Measurements from ENCODE around the gene ROM1. TPM values are rescaled to one million over a fixed set of nuclear protein-coding genes. Genes with fewer than 3 reads are reported as not detected.
"Not testable (repeated sequence)": the region's sequence is repeated elsewhere in the genome, so short reads cannot be mapped to it uniquely, and the experiment has no call there.

ROM1 gene
- total RNA-seq, 3 donors from 2014 or later, result 8.5 to 11.5 (median 11.0) TPM

DNA sequence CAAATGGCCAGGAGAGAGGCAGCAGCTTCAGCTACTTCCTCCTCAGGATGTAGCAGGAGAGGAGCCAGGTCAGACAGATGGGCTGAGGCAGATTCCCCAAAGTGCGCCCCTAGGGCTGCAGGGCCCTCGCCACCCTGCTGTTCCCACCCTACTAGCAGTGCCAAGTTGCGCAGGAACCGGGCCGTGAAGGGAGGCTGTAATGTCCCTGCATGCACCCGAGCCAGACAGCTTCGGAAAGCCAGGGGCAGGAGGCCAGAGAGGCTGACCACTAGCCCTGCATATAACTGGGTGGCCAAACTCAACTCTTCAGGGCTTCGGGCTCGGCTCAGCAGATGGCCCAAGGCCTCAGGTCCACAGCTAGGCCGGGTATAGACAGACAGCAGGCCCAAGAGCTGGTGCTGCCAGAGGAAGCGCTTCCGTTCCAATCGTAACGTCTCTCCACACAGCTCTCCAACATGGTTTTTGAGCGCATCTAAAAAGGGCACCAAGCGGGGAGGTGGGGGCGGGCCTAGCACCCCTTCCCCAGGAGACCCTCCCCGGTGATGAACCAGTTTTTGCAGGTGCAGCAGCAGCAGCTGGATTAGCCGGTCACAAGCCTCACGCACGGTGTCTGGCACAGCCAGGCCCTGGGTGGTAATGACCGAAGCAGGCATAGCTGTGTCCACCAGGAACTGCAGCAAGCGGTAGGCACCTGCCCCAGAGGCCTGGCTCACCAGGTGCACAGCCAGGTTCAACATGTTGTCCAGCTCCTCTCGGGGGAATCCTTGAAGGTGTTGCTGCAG lies 35.3 kb downstream of the ROM1 start:
- no peaks in the 10 kb centered on the region for H3K27me3 ChIP-seq
- peaks cover 5 to 17% of the 10 kb centered on the region in 2 donors for H3K4me1 ChIP-seq
- H3K4me3 ChIP-seq, result no peak overlapping the region
- no peak for DNase-seq (ENCODE audit: low spot score in 2 of 2)
- H3K9me3 ChIP-seq, result no peaks in the 10 kb centered on the region
- intact Hi-C loops (cut with DNase I; ENCODE audit: low total_unique reads), result no loop called here
- no peaks in the 10 kb centered on the region for H3K36me3 ChIP-seq
- TF ChIP-seq POLR2A (IDR thresholded peaks at IDR 0.05) (no peak), POLR2AphosphoS5 (IDR thresholded peaks at IDR 0.05) (no peak)
- TF ChIP-seq, protein P1, sequence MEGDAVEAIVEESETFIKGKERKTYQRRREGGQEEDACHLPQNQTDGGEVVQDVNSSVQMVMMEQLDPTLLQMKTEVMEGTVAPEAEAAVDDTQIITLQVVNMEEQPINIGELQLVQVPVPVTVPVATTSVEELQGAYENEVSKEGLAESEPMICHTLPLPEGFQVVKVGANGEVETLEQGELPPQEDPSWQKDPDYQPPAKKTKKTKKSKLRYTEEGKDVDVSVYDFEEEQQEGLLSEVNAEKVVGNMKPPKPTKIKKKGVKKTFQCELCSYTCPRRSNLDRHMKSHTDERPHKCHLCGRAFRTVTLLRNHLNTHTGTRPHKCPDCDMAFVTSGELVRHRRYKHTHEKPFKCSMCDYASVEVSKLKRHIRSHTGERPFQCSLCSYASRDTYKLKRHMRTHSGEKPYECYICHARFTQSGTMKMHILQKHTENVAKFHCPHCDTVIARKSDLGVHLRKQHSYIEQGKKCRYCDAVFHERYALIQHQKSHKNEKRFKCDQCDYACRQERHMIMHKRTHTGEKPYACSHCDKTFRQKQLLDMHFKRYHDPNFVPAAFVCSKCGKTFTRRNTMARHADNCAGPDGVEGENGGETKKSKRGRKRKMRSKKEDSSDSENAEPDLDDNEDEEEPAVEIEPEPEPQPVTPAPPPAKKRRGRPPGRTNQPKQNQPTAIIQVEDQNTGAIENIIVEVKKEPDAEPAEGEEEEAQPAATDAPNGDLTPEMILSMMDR (IDR thresholded peaks at IDR 0.05), result no peak
- H3K27ac ChIP-seq, result no peak overlapping the region

DNA sequence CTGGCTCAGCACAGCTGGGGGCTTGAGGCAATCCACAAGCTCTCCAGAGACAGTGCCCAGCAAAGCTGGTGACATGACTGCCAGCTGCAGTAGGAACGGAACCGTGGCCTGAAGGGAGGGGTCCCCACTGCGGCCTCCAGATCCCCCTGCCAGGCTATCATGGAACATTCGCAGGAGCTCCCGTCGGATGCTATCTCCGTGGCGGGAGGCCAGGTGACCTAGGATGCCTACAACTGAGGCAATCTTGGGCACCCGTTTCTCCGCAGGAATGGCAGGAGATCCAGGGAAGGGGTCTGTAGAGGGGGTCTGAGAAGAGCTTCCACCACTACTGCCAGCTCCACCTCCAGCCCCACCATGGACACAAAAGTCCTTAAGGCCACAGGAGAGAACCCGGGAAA lies 35.9 kb downstream of the ROM1 start:
- Histone ChIP-seq H3K27ac (no peak overlapping the region), H3K9me3 (no peaks in the 10 kb centered on the region), H3K27me3 (no peaks in the 10 kb centered on the region), H3K36me3 (no peaks in the 10 kb centered on the region), H3K4me1 (peaks cover 5 to 17% of the 10 kb centered on the region in 2 donors), H3K4me3 (no peak overlapping the region)
- TF ChIP-seq POLR2A (IDR thresholded peaks at IDR 0.05) (no peak), POLR2AphosphoS5 (IDR thresholded peaks at IDR 0.05) (no peak)
- TF ChIP-seq, protein P1 (IDR thresholded peaks at IDR 0.05), result no peak
- DNase-seq (ENCODE audit: low spot score in 2 of 2), result no peak
- intact Hi-C loops (cut with DNase I; ENCODE audit: low total_unique reads), result no loop called here

DNA sequence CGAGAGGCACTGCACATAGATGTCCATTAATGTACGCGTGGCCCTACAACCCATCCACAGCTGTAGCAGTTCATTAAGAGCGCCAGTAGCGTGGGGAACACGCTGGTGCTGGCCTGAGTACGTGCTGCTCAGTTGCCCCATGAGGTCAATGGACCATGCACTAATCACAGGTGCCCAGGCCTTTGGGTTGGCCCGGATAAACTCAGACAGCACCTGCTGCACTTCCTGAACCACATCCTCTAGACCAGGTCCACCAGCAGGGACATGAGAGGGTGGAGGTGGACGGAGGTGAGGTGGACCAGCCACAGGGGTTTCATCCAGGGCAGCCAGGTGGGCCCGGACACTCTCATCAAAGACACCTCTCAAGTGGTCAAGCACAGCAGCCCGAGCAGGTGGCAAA lies 36.4 kb downstream of the ROM1 start:
- Histone ChIP-seq H3K9me3 (no peaks in the 10 kb centered on the region), H3K27ac (no peak overlapping the region), H3K27me3 (no peaks in the 10 kb centered on the region), H3K4me3 (no peak overlapping the region), H3K4me1 (peaks cover 5 to 17% of the 10 kb centered on the region in 2 donors), H3K36me3 (no peaks in the 10 kb centered on the region)
- TF ChIP-seq, protein P1 (IDR thresholded peaks at IDR 0.05), result no peak
- TF ChIP-seq POLR2A (IDR thresholded peaks at IDR 0.05) (no peak), POLR2AphosphoS5 (IDR thresholded peaks at IDR 0.05) (no peak)
- intact Hi-C loops (cut with DNase I; ENCODE audit: low total_unique reads), result no loop called here
- no peak for DNase-seq (ENCODE audit: low spot score in 2 of 2)

DNA sequence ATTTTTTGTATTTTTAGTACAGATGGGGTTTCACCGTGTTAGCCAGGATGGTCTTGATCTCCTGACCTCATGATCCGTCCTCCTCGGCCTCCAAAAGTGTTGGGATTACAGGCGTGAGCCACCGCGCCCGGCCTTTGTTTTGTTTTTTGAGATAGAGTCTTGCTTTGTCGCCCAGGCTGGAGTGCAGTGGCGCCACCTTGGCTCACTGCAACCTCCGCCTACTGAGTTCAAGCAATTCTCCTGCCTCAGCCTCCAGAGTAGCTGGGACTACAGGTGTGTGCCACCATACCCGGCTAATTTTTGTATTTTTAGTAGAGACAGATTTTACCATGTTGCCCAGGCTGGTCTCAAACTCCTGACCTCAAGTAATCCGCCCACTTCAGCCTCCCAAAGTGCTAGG lies 37.2 kb downstream of the ROM1 start:
- H3K9me3 ChIP-seq; intact Hi-C loops (cut with DNase I; ENCODE audit: low total_unique reads); H3K27me3 ChIP-seq; H3K27ac ChIP-seq; H3K4me3 ChIP-seq; DNase-seq (ENCODE audit: low spot score in 2 of 2); H3K36me3 ChIP-seq: not testable (repeated sequence)
- H3K4me1 ChIP-seq, result peaks cover 5 to 17% of the 10 kb centered on the region in 2 donors

DNA sequence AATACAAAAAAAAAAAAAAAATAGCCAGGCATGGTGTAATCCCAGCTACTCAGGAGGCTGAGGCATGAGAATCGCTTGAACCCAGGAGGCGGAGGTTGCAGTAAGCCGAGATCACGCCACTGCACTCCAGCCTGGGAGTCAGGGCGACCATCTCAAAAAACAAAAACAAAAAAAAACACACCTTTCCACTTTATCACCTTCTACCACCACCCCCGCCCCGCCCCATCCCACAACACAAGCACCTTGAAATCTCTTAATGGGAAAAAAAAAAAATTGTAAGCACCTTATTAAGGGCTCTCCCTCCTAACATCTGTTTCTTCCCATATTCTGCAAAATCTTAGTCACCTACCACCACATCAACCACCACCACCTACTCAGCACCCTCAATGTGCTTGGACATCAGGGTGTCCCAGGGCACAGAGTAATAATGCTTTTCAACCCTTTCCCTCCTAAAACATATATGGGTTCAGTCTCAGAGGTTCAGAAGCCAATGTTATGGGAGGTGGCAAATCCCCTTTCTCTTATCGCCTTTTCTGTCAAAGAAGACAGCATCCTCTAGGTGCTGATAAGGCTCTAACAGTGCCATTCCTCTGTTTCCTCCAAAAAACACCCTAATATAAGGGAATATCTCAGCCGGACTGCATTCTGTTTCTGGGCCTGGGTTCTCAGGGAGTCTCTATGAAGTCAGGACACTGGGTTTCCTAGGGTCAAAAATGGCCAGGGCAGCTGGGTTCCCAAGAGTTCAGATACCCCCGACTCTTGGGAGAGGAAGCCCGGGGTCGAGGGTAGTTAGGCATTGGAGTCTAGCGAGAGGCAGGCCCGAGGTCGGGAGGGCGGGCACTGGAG lies 39.3 kb downstream of the ROM1 start:
- DNase-seq (ENCODE audit: low spot score in 2 of 2), result no peak
- Histone ChIP-seq H3K4me3 (peak overlapping the region; percentile 81 to 95 (median 94)), H3K27ac (peak overlapping the region; percentile 91 to 92), H3K4me1 (peaks cover 0 to 7% of the 10 kb centered on the region in 2 donors), H3K36me3 (no peaks in the 10 kb centered on the region), H3K27me3 (no peaks in the 10 kb centered on the region), H3K9me3 (no peaks in the 10 kb centered on the region)
- intact Hi-C loops (cut with DNase I; ENCODE audit: low total_unique reads), result no loop called here
- TF ChIP-seq POLR2A (IDR thresholded peaks at IDR 0.05) (no peak), POLR2AphosphoS5 (IDR thresholded peaks at IDR 0.05) (no peak)
- TF ChIP-seq, protein P1 (IDR thresholded peaks at IDR 0.05), result no peak

Measured in breast epithelium (tissue), 4 donors.